Neural cell (in vitro differentiated cells): ENCODE results near the gene NDUFS2. TPM values are rescaled to one million over a fixed set of nuclear protein-coding genes. Genes with fewer than 3 reads are reported as not detected.

Source experiments
- H2AFZ ChIP-seq: fragments of 200-600, 300-800 bp; sonication (generic), shearing (Covaris generic); 2 replicates; pipeline ENCODE4 v1.6.0; 2014; ENCODE audit warnings: low read depth, mild to moderate bottlenecking, antibody characterized with exemption, low read length, moderate library complexity
- H3F3A ChIP-seq: fragments of 200-600 bp; shearing (Covaris generic); 2 replicates; pipeline ENCODE4 v1.6.1; 2016; ENCODE audit warnings: mild to moderate bottlenecking, moderate library complexity, mixed read lengths, antibody characterized with exemption, low read length; ENCODE audit not compliant: insufficient read depth, poor library complexity, severe bottlenecking
- H3K27ac ChIP-seq: fragments of 200-600, 300-800 bp; sonication (generic), shearing (Covaris generic); 2 replicates; pipeline ENCODE4 v1.5.1; 2014; ENCODE audit warnings: mild to moderate bottlenecking, low read length, moderate library complexity
- H3K27me3 ChIP-seq: fragments of 300-800, 200-600 bp; sonication (generic), shearing (Covaris generic); 2 replicates; pipeline ENCODE4 v1.6.0; 2014; ENCODE audit warnings: mild to moderate bottlenecking, low read depth, low read length, moderate library complexity; ENCODE audit not compliant: insufficient read depth
- H3K36me3 ChIP-seq: fragments of 300-800, 200-600 bp; sonication (generic), shearing (Covaris generic); 2 replicates; pipeline ENCODE4 v1.5.1; 2014; ENCODE audit warnings: mild to moderate bottlenecking, antibody characterized with exemption, low read length, moderate library complexity; ENCODE audit not compliant: insufficient read depth
- H3K4me2 ChIP-seq: fragments of 300-800, 200-600 bp; sonication (generic), shearing (Covaris generic); 2 replicates; pipeline ENCODE4 v1.6.0; 2014; ENCODE audit warnings: mild to moderate bottlenecking, low read length
- H3K4me3 ChIP-seq: fragments of 300-800, 200-600 bp; sonication (generic), shearing (Covaris generic); 2 replicates; pipeline ENCODE4 v1.5.1; 2014; ENCODE audit warnings: mild to moderate bottlenecking, low read length, moderate library complexity
- H3K79me2 ChIP-seq: fragments of 200-600 bp; shearing (Covaris generic); replicated peaks from 2 replicates; pipeline ENCODE4 v1.6.0; 2014; ENCODE audit warnings: mild to moderate bottlenecking, low read length, moderate library complexity; ENCODE audit not compliant: insufficient read depth
- H3K9ac ChIP-seq: fragments of 300-800, 200-600 bp; sonication (generic), shearing (Covaris generic); 2 replicates; pipeline ENCODE4 v1.6.1; 2016; ENCODE audit warnings: mild to moderate bottlenecking, low read length, mixed read lengths
- H3K9me2 ChIP-seq: fragments of 200-600 bp; shearing (Covaris generic); 2 replicates; pipeline ENCODE4 v1.6.1; 2016; ENCODE audit warnings: mild to moderate bottlenecking, low read length, mixed read lengths; ENCODE audit not compliant: insufficient read depth
- H3K9me3 ChIP-seq: fragments of 200-600, 300-800 bp; sonication (generic), shearing (Covaris generic); 2 replicates; pipeline ENCODE4 v1.6.1; 2016; ENCODE audit warnings: mild to moderate bottlenecking, mixed run types, low read length, moderate library complexity, mixed read lengths
- H4K20me1 ChIP-seq: fragments of 200-600 bp; shearing (Covaris generic); 2 replicates; pipeline ENCODE4 v1.6.1; 2016; ENCODE audit warnings: mild to moderate bottlenecking, mixed run types; ENCODE audit not compliant: insufficient read depth
- EP300 ChIP-seq: fragments of 450-650 bp; conservative IDR thresholded peaks from 2 replicates; pipeline ENCODE4 v1.6.1; 2014; ENCODE audit warnings: antibody characterized with exemption, mild to moderate bottlenecking, moderate library complexity; ENCODE audit not compliant: poor library complexity, severe bottlenecking
- EZH2 ChIP-seq: fragments of 200-600, 300-800 bp; shearing (Covaris generic), sonication (generic); IDR thresholded peaks from 2 replicates; pipeline ENCODE4 v1.6.1; 2014; ENCODE audit warnings: antibody characterized with exemption, low read length, borderline replicate concordance, mild to moderate bottlenecking; ENCODE audit not compliant: insufficient read depth, poor library complexity, severe bottlenecking
- MXI1 ChIP-seq: fragments of 450-650 bp; conservative IDR thresholded peaks from 2 replicates; pipeline ENCODE4 v1.6.1; 2014; ENCODE audit warnings: antibody characterized with exemption, mild to moderate bottlenecking; ENCODE audit not compliant: poor library complexity, severe bottlenecking
- POLR2AphosphoS5 ChIP-seq: IDR thresholded peaks from 2 replicates; pipeline ENCODE4 v1.6.1; 2012
- RAD21 ChIP-seq: fragments of 450-650 bp; conservative IDR thresholded peaks from 2 replicates; pipeline ENCODE4 v1.6.1; 2014; ENCODE audit warnings: antibody characterized with exemption, mild to moderate bottlenecking, moderate library complexity
- SMC3 ChIP-seq: fragments of 450-650 bp; conservative IDR thresholded peaks from 2 replicates; pipeline ENCODE4 v1.6.1; 2014; ENCODE audit warnings: antibody characterized with exemption, mild to moderate bottlenecking, moderate library complexity; ENCODE audit not compliant: poor library complexity
- TAF1 ChIP-seq: IDR thresholded peaks from 2 replicates; pipeline ENCODE4 v1.6.1; 2012; ENCODE audit warnings: low read depth
- polyA plus RNA-seq: library from polyadenylated mRNA; depleted of rRNA; stranded (reverse); fragments of >200 nt; gene quantifications from 2 replicates; pipeline ENCODE4 v1.2.3, GENCODE V29; 2014
- TF ChIP-seq, protein P1 (sequence below): IDR thresholded peaks from 2 replicates; pipeline ENCODE4 v1.6.1; 2012; ENCODE audit warnings: borderline replicate concordance
- TF ChIP-seq, protein P2 (sequence below): fragments of 450-650 bp; IDR thresholded peaks from 2 replicates; pipeline ENCODE4 v1.5.1; 2014; ENCODE audit warnings: antibody characterized with exemption, mild to moderate bottlenecking, moderate library complexity; ENCODE audit not compliant: poor library complexity, severe bottlenecking

The NDUFS2 gene
- polyA plus RNA-seq, 1 donor from 2014 or later = 166 TPM

DNA sequence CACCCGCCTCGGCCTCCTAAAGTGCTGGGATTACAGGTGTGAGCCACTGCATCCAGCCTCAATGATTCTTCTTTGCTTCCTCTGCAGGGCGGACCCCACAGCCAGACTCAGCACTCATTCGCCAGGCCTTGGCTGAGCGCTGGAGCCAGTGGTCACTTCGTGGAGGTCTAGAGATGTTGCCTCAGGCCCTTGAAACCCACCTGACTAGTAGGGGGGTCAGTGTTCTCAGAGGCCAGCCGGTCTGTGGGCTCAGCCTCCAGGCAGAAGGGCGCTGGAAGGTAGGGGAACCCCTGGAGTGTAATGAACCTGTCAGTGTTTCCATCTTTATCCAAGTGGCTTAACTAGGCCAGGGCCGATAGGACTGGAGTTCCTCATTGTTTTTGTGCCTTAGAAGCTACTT, 33.3 kb upstream of the NDUFS2 start:
- Histone ChIP-seq H3K4me2 (no peak overlapping the region), H3K36me3 (no peaks in the 10 kb centered on the region), H3K4me3 (no peak overlapping the region), H3F3A (no peaks in the 10 kb centered on the region), H3K27me3 (no peaks in the 10 kb centered on the region), H3K9me3 (no peaks in the 10 kb centered on the region), H3K9me2 (no peaks in the 10 kb centered on the region), H3K79me2 (no peaks in the 10 kb centered on the region), H3K9ac (no peak overlapping the region), H3K27ac (no peak overlapping the region), H2AFZ (no peak overlapping the region), H4K20me1 (no peaks in the 10 kb centered on the region)
- no peak for TF ChIP-seq RAD21
- TF ChIP-seq EZH2 = no peak
- no peak for TF ChIP-seq MXI1
- TF ChIP-seq SMC3 = no peak
- TF ChIP-seq, protein P1, sequence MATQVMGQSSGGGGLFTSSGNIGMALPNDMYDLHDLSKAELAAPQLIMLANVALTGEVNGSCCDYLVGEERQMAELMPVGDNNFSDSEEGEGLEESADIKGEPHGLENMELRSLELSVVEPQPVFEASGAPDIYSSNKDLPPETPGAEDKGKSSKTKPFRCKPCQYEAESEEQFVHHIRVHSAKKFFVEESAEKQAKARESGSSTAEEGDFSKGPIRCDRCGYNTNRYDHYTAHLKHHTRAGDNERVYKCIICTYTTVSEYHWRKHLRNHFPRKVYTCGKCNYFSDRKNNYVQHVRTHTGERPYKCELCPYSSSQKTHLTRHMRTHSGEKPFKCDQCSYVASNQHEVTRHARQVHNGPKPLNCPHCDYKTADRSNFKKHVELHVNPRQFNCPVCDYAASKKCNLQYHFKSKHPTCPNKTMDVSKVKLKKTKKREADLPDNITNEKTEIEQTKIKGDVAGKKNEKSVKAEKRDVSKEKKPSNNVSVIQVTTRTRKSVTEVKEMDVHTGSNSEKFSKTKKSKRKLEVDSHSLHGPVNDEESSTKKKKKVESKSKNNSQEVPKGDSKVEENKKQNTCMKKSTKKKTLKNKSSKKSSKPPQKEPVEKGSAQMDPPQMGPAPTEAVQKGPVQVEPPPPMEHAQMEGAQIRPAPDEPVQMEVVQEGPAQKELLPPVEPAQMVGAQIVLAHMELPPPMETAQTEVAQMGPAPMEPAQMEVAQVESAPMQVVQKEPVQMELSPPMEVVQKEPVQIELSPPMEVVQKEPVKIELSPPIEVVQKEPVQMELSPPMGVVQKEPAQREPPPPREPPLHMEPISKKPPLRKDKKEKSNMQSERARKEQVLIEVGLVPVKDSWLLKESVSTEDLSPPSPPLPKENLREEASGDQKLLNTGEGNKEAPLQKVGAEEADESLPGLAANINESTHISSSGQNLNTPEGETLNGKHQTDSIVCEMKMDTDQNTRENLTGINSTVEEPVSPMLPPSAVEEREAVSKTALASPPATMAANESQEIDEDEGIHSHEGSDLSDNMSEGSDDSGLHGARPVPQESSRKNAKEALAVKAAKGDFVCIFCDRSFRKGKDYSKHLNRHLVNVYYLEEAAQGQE = no peak
- TF ChIP-seq, protein P2, sequence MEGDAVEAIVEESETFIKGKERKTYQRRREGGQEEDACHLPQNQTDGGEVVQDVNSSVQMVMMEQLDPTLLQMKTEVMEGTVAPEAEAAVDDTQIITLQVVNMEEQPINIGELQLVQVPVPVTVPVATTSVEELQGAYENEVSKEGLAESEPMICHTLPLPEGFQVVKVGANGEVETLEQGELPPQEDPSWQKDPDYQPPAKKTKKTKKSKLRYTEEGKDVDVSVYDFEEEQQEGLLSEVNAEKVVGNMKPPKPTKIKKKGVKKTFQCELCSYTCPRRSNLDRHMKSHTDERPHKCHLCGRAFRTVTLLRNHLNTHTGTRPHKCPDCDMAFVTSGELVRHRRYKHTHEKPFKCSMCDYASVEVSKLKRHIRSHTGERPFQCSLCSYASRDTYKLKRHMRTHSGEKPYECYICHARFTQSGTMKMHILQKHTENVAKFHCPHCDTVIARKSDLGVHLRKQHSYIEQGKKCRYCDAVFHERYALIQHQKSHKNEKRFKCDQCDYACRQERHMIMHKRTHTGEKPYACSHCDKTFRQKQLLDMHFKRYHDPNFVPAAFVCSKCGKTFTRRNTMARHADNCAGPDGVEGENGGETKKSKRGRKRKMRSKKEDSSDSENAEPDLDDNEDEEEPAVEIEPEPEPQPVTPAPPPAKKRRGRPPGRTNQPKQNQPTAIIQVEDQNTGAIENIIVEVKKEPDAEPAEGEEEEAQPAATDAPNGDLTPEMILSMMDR = no peak
- no peak for TF ChIP-seq EP300
- no peak for TF ChIP-seq POLR2AphosphoS5
- no peak for TF ChIP-seq TAF1

DNA sequence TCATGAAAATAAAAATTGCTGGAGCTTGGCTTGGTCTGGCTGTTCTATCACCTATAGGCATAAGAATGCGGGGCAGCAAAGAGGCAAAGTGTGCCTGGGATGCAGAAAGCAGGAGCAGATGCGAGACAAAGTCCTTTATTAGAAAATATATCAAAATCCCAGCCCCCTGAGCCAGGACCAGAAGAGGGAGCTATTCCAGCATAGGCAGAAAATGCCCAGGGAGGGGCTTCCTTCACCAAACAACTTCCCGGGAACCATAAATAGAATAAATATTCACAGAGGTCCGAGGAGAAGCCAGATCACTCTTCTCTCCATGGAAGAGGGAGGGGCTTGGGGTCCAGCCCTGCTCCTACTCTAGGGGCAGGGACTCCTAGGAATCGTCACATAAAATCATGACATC, 31.0 kb upstream of the NDUFS2 start:
- Histone ChIP-seq H3K9me2 (no peaks in the 10 kb centered on the region), H3K4me2 (no peak overlapping the region), H3K27me3 (no peaks in the 10 kb centered on the region), H3K27ac (no peak overlapping the region), H4K20me1 (no peaks in the 10 kb centered on the region), H3K9me3 (no peaks in the 10 kb centered on the region), H3K36me3 (no peaks in the 10 kb centered on the region), H3F3A (no peaks in the 10 kb centered on the region), H2AFZ (no peak overlapping the region), H3K9ac (no peak overlapping the region), H3K4me3 (no peak overlapping the region), H3K79me2 (peaks cover 2% of the 10 kb centered on the region)
- TF ChIP-seq, protein P2 = no peak
- TF ChIP-seq, protein P1 = no peak
- TF ChIP-seq MXI1 = no peak
- no peak for TF ChIP-seq TAF1
- TF ChIP-seq RAD21 = no peak
- no peak for TF ChIP-seq POLR2AphosphoS5
- TF ChIP-seq SMC3 = no peak
- no peak for TF ChIP-seq EP300
- no peak for TF ChIP-seq EZH2
